ENCODE measurements around the gene NVL.

Gene NVL

GRCh38 chr1:224287714-224288113 is 42.3 kb downstream of the NVL start:
- DNase-seq (ENCODE audit: extremely low read depth, insufficient read length) = no peak
- no peak overlapping the region for H3K4me3 ChIP-seq (replicated peaks; ENCODE audit: low read depth, low read length)
- peaks cover 7% of the 10 kb centered on the region for H3K36me3 ChIP-seq (ENCODE audit: control insufficient read depth, insufficient read depth, low read length)
- no peaks in the 10 kb centered on the region for H3K27me3 ChIP-seq (replicated peaks; ENCODE audit: control insufficient read depth, insufficient read depth, low read length)
- TF ChIP-seq CTCF (IDR thresholded peaks at IDR 0.05; ENCODE audit: insufficient read depth, low read length, poor library complexity, severe bottlenecking) = no peak

GRCh38 chr1:224282140-224282539 is 47.8 kb downstream of the NVL start:
- no peak for TF ChIP-seq CTCF (IDR thresholded peaks at IDR 0.05; ENCODE audit: insufficient read depth, low read length, poor library complexity, severe bottlenecking)
- DNase-seq (ENCODE audit: extremely low read depth, insufficient read length) = no peak
- no peaks in the 10 kb centered on the region; the same call in 1 of the 2 replicates for H3K36me3 ChIP-seq (ENCODE audit: control insufficient read depth, insufficient read depth, low read length)

GRCh38 chr1:224276771-224277487 is 53.0 kb downstream of the NVL start:
- no peak overlapping the region for H3K4me3 ChIP-seq (replicated peaks; ENCODE audit: low read depth, low read length)
- DNase-seq (ENCODE audit: extremely low read depth, insufficient read length) = no peak
- no peak for TF ChIP-seq CTCF (IDR thresholded peaks at IDR 0.05; ENCODE audit: insufficient read depth, low read length, poor library complexity, severe bottlenecking)
- no peaks in the 10 kb centered on the region; the same call in 1 of the 2 replicates for H3K36me3 ChIP-seq (ENCODE audit: control insufficient read depth, insufficient read depth, low read length)
- H3K27me3 ChIP-seq (replicated peaks; ENCODE audit: control insufficient read depth, insufficient read depth, low read length) = no peaks in the 10 kb centered on the region

More at GRCh38 chr1:224282140-224282539, 47.8 kb downstream of the NVL start:
- no peak overlapping the region for H3K4me3 ChIP-seq (replicated peaks; ENCODE audit: low read depth, low read length)
- no peaks in the 10 kb centered on the region for H3K27me3 ChIP-seq (replicated peaks; ENCODE audit: control insufficient read depth, insufficient read depth, low read length)

GRCh38 chr1:224274970-224275626 is 54.9 kb downstream of the NVL start:
- H3K4me3 ChIP-seq (replicated peaks; ENCODE audit: low read depth, low read length) = no peak overlapping the region
- no peak for DNase-seq (ENCODE audit: extremely low read depth, insufficient read length)
- no peak for TF ChIP-seq CTCF (IDR thresholded peaks at IDR 0.05; ENCODE audit: insufficient read depth, low read length, poor library complexity, severe bottlenecking)
- H3K36me3 ChIP-seq (ENCODE audit: control insufficient read depth, insufficient read depth, low read length) = no peaks in the 10 kb centered on the region; the same call in 1 of the 2 replicates
- H3K27me3 ChIP-seq (replicated peaks; ENCODE audit: control insufficient read depth, insufficient read depth, low read length) = no peaks in the 10 kb centered on the region

- no peak for TF ChIP-seq CTCF (IDR thresholded peaks at IDR 0.05; ENCODE audit: insufficient read depth, low read length, poor library complexity, severe bottlenecking)
- no peaks in the 10 kb centered on the region; the same call in 1 of the 2 replicates for H3K36me3 ChIP-seq (ENCODE audit: control insufficient read depth, insufficient read depth, low read length)
Measured at GRCh38 chr1:224273641-224274040, 56.3 kb downstream of the NVL start.

More at GRCh38 chr1:224273641-224274040, 56.3 kb downstream of the NVL start:
- Histone ChIP-seq H3K4me3 (replicated peaks; ENCODE audit: low read depth, low read length) (no peak overlapping the region), H3K27me3 (replicated peaks; ENCODE audit: control insufficient read depth, insufficient read depth, low read length) (no peaks in the 10 kb centered on the region)
- no peak for DNase-seq (ENCODE audit: extremely low read depth, insufficient read length)

Data from GM06990 (cell line).